GM18502 (cell line): Measurements from ENCODE around the gene ZNF649.
"Not testable (repeated sequence)": the region's sequence is repeated elsewhere in the genome, so short reads cannot be mapped to it uniquely, and the experiment has no call there.

ENCODE experiments used
- ATAC-seq: cut with Tn5 transposase; IDR thresholded peaks from one replicate; pipeline ENCODE4 v1.9.1; 2021; ENCODE audit warnings: mild to moderate bottlenecking; ENCODE audit not compliant: unreplicated experiment, poor library complexity

Gene ZNF649

DNA sequence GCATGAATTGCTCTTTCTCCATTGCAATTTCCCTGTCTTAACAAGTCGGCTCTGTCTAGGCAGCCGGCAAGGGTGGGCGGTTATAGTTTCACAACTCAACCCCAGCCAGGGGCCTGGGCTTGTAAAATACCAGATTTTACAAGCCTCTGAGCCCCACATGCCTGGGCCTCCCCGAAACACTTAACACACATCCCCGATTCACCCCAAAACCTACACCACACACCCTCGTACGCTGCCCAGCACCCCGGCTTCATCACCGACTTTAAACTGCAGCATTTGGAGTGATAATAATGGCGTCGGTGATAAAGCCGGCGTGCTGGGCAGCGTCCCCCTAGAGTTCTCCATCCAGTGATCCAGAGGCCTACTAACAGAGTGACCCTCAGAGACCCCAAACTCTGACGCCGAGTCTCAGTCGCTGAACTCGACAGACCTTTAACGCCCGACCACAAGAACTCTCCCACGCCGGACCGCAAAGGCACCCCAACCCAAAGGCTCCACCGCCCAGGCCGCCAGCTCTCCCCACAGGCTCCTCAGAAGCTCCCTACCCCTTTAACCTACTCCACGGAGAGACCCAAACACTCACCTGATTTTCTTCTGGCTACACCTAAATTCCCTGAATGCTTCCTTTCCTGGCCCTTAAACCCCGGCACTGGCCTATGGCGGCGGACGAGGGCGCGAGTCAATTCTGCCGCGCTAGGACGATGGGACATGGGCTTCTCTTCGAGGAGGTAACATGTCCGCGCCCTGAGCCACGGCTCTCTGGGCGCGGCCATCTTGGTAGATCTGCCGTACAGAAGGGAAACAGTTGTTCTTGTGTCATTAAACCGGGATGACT lies at the start of gene ZNF649:
TSS of gene ZNF649 (minus strand) at position 687 of the 835 bp plus-strand sequence. CDS start 4,910 bp downstream, outside the sequence.
- peak; percentile 82 for ATAC-seq

DNA sequence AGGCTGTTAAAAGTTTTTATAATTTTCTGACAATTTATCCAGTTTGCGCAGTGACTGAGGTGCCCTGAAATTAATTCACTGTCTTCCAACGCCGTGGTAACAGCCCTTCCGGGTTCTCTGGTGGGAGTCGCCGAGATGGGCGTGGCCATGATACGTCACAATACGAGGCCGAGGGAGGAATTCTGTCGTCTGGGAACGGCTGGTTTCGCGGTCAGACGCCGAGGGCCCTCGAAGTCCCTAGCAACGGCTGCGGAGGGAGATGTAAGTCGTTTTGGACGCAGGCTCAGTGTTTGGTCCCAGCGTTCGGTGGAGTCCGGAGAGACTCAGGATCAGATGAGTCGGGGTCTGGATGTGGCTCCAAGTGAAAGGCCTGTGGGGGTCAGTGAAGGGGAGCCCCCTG lies 44.2 kb upstream of the ZNF649 start:
- no peak for ATAC-seq

DNA sequence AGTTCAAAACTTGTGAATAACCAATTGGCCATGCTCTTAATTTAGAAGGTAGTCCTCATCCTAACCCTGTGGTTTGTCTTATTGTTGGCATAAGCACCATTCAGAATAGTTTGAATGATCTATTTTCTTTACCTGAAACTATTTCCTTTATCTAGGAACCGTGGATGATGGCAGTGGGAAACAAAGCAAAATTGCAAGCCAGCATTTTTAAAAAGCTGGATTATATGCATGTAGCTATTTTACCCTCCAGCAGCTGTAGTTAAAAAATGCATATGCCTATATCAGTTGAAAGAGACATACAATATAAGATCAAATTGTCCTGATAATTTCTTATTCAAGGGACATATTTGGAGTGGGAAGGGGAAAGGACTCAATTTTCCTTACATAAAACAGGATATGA lies 41.8 kb upstream of the ZNF649 start:
- ATAC-seq, result no peak

DNA sequence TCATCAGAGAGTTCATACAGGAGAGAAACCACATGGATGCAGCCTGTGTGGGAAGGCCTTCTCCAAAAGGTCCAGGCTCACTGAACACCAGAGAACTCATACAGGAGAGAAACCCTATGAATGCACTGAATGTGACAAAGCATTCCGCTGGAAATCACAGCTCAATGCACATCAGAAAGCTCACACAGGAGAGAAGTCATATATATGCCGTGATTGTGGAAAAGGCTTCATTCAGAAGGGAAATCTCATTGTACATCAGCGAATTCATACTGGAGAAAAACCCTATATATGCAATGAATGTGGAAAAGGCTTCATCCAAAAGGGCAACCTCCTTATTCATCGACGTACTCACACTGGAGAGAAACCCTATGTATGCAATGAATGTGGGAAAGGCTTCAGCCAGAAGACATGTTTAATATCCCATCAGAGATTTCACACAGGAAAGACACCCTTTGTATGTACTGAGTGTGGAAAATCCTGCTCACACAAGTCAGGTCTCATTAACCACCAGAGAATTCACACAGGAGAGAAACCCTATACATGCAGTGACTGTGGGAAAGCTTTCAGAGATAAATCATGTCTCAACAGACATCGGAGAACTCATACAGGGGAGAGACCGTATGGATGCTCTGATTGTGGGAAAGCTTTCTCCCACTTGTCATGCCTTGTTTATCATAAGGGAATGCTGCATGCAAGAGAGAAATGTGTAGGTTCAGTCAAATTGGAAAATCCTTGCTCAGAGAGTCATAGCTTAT lies 40.2 kb upstream of the ZNF649 start:
- no peak for ATAC-seq

DNA sequence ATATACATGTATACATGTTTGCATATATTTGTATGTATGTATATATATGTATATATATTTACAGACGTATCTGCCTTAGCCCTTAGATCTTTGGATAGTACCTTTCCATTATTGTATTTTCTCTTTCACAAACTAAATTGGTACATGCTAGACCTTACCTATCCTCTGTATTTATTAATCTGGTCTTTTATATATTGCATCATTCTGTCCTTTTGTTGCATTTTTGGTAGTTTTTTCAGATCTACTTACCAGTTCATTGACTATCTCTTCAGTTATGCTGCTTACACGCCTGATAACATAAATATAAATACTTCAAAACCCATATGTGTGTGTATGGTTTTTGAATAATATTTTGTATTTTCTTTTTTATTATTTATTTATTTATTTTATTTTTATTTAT lies 34.1 kb upstream of the ZNF649 start:
- ATAC-seq, result no peak

GRCh38 chr19:51931921-51932320 lies 27.1 kb upstream of the ZNF649 start:
- ATAC-seq, result no peak

DNA sequence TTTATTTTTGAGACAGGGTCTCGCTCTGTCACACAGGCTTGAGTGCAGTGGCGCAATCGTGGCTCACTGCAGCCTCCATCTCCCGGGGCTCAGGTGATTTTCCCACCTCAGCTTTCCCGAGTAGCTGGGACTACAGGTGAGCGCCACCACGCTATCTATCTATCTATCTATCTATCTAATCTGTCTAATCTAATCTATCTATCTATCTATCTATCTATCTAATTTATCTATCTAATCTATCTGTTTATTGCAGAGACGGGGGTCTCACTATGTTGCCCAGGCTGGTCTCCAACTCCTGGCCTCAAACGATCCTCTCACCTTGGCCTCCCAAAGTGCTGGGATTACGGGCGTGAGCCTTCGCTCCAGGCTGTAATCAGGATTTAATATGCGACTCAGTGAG lies 23.0 kb upstream of the ZNF649 start:
- no peak for ATAC-seq

- ATAC-seq, result peak; percentile 84
Observed at GRCh38 chr19:51926784-51927741, 22.2 kb upstream of the ZNF649 start, which contains the start of gene ZNF613. TSS of gene ZNF613 (plus strand) at chr19:51927472. CDS start at chr19:51936221, 8,749 bp downstream.

DNA sequence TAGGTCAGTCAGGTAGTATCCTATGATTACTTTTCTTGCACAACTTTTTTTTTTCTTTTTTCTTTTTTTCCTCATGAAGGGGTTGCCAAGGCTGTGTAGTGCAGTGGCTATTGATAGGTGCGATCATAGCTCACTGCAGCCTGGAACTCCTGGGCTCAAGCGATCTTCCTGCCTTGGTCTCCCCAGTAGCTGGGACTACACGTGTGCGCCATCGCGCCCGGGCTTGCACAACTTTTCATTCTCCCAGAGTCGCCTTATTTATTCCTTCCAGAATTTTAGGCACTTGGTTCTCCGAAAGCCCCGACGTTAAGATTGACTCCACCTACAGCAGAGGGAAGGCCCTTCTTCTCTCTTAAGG lies 21.6 kb upstream of the ZNF649 start:
- no peak for ATAC-seq

DNA sequence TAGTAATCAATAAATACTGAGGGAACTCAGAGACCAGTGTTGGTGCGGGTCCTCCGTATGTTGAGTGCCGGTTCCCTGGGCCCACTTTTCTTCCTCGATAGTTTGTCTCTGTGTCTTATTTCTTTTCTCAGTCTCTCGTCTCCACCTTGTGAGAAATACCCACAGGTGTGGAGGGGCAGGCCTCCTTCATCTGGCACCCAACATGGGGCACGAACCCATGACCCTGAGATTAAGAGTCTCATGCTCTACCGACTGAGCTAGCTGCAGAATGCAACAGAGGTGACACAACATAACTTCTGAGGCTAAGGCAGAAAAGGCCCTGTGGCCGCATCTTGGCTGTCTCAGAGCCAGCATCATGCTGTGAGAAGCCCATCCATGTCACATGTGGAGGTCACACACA lies 17.1 kb upstream of the ZNF649 start:
- ATAC-seq, result no peak

DNA sequence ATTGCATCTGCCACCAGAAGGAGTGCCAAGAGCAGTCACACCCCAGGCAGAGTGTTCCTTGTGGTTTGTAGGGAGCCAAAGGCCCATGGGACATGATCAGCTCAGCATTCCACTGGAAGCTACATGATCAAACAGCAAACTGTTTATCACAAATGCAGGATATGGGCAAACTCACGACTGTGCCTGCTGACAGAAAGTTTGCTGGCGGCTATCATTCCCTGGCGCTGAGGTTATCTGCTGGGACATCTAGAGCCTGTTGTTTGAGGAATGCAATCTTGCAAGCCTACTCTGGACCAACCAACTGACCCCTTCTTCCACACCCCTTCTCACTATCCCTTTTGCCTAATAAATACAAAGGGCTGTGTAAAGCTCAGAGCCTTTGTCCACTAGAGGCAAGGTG lies 14.8 kb upstream of the ZNF649 start:
- no peak for ATAC-seq

- no peak for ATAC-seq
Observed at GRCh38 chr19:51916167-51916566, 11.3 kb upstream of the ZNF649 start.

GRCh38 chr19:51915324-51915867 lies 10.6 kb upstream of the ZNF649 start:
- ATAC-seq, result no peak

GRCh38 chr19:51907981-51908380 lies 3.2 kb upstream of the ZNF649 start:
- ATAC-seq, result not testable (repeated sequence)

GRCh38 chr19:51906108-51906507 lies 1.3 kb upstream of the ZNF649 start:
- ATAC-seq, result not testable (repeated sequence)

DNA sequence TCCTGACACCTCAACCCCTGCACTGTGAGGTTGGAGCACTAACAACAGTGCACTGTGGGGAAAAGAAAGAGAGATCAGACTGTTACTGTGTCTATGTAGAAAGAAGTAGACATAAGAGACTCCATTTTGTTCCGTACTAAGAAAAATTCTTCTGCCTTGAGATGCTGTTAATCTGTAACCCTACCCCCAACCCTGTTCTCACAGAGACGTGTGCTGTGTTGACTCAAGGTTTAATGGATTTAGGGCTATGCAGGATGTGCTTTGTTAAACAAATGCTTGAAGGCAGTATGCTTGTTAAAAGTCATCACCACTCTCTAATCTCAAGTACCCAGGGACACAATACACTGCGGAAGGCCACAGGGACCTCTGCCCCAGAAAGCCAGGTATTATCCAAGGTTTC lies 822 bp upstream of the ZNF649 start:
- ATAC-seq, result not testable (repeated sequence)

DNA sequence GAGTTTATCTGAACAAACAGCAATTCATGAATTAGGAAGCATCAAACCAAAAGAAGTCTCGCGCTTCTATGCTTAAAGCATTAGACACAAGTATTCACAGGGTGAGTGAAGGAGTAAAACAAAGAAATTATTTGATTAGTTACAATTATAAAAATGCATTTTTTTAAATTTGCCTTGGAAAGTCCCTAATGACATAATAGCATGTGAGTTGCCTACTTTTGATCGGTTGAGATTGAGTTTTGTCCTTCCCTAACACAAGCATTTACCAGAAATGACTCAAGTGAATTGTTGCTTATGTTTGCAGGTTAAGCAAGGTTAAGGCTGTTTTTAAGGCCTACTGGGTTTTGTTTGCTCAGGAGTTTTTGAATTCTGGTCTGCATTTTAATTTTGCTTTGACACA lies 389 bp upstream of the ZNF649 start:
- ATAC-seq, result peak; percentile 10

GRCh38 chr19:51903192-51903591 lies 1.6 kb downstream of the ZNF649 start:
- ATAC-seq, result no peak

GRCh38 chr19:51901860-51902259 lies 3.0 kb downstream of the ZNF649 start:
- ATAC-seq, result no peak

GRCh38 chr19:51891193-51891747 lies 13.5 kb downstream of the ZNF649 start:
- no peak for ATAC-seq
